HEK293 (cell line): ENCODE results near the gene FRMD4A.
"Not testable (repeated sequence)": the region's sequence is repeated elsewhere in the genome, so short reads cannot be mapped to it uniquely, and the experiment has no call there.

Experiments used
- CTCF ChIA-PET: fragments of 350-600 bp; formaldehyde crosslinking; extraction: SDS; loops from one replicate; lab custom pipeline; 2021; ENCODE audit warnings: antibody characterized with exemption; lab: Yijun Ruan, JAX
- POLR2A ChIA-PET: fragments of 300-600 bp; formaldehyde crosslinking; extraction: SDS; loops from one replicate; lab custom pipeline; 2020; ENCODE audit warnings: antibody characterized with exemption, inconsistent platforms; lab: Yijun Ruan, JAX
- H3K27ac ChIP-seq: fragments of 200-500 bp; sonication (Bioruptor generic); 2 replicates; pipeline ENCODE4 v1.5.1; 2014; ENCODE audit warnings: low read depth, low read length, control low read depth, inconsistent platforms; ENCODE audit errors: extremely low read depth
- H3K36me3 ChIP-seq, 2 experiments: fragments of 200-500 bp in 1 of 2; sonication (Bioruptor generic) in 1 of 2; 1 replicate in 1 of 2; 2 replicates in 1 of 2; pipeline ENCODE4 v1.5.1; 2014 to 2017; ENCODE audit warnings: inconsistent platforms in 2 of 2, low read length in 2 of 2; ENCODE audit not compliant: control insufficient read depth in 2 of 2, insufficient read depth in 1 of 2
- H3K4me1 ChIP-seq: fragments of 200-500 bp; sonication (Bioruptor generic); 2 replicates; pipeline ENCODE4 v1.5.1; 2014; ENCODE audit warnings: mild to moderate bottlenecking, low read length, inconsistent platforms; ENCODE audit not compliant: control insufficient read depth, insufficient read depth
- H3K4me3 ChIP-seq: 2 replicates; pipeline ENCODE4 v1.5.1; 2011; ENCODE audit warnings: low read depth, mild to moderate bottlenecking, control low read depth, low read length, moderate library complexity
- H3K9me3 ChIP-seq: fragments of 200-500 bp; sonication (Bioruptor generic); 2 replicates; pipeline ENCODE4 v1.5.1; 2014; ENCODE audit warnings: low read depth, low read length, inconsistent platforms; ENCODE audit not compliant: control insufficient read depth, insufficient read depth
- GLIS2 ChIP-seq: fragments of 450-650 bp; formaldehyde crosslinking; IDR thresholded peaks from 2 replicates; pipeline ENCODE4 v1.5.1; 2016; ENCODE audit warnings: missing biosample characterization, missing genetic modification characterization
- KLF17 ChIP-seq: fragments of 450-650 bp; formaldehyde crosslinking; IDR thresholded peaks from 2 replicates; pipeline ENCODE4 v1.5.1; 2016; ENCODE audit warnings: missing biosample characterization, missing genetic modification characterization
- ZBTB49 ChIP-seq: fragments of 450-650 bp; formaldehyde crosslinking; IDR thresholded peaks from 2 replicates; pipeline ENCODE4 v1.5.1; 2016; ENCODE audit warnings: missing biosample characterization, missing genetic modification characterization, low read depth
- ZNF157 ChIP-seq: fragments of 450-650 bp; formaldehyde crosslinking; IDR thresholded peaks from 2 replicates; pipeline ENCODE4 v1.5.1; 2016; ENCODE audit warnings: missing biosample characterization, missing genetic modification characterization
- ZNF280C ChIP-seq: fragments of 450-650 bp; formaldehyde crosslinking; IDR thresholded peaks from 2 replicates; pipeline ENCODE4 v1.5.1; 2016; ENCODE audit warnings: missing biosample characterization, missing genetic modification characterization
- ZNF513 ChIP-seq: fragments of 450-650 bp; IDR thresholded peaks from 2 replicates; pipeline ENCODE4 v1.5.1; 2018; ENCODE audit warnings: missing biosample characterization, missing genetic modification characterization
- ZNF830 ChIP-seq: fragments of 450-650 bp; IDR thresholded peaks from 2 replicates; pipeline ENCODE4 v1.5.0; 2018; ENCODE audit warnings: missing biosample characterization, missing genetic modification characterization, low read depth, mild to moderate bottlenecking, moderate library complexity

The FRMD4A gene

GRCh38 chr10:13868528-13869294 lies 462.0 kb downstream of the FRMD4A start (continued):
- TF ChIP-seq ZBTB49 (tag by site-specific recombination): no peak
- TF ChIP-seq, all 188 proteins: peak for 0

- H3K36me3 ChIP-seq: no peaks in the 10 kb centered on the region
- H3K4me3 ChIP-seq: no peak overlapping the region
- CTCF ChIA-PET: interaction anchor here (0.5 kb wide), 1 partner anchor 281 kb away, joined by 3 read pairs; the partner anchor contains the start of gene PRPF18
- TF ChIP-seq GLIS2 (tag by site-specific recombination): no peak
- no peak for TF ChIP-seq ZNF157 (tag by site-specific recombination)
- TF ChIP-seq ZNF513 (tag by site-specific recombination): no peak
- no peak for TF ChIP-seq ZNF830 (tag by site-specific recombination)
- H3K4me1 ChIP-seq: no peaks in the 10 kb centered on the region
- H3K27ac ChIP-seq: no peak overlapping the region
- H3K9me3 ChIP-seq: no peaks in the 10 kb centered on the region
- POLR2A ChIA-PET: no interaction called here
Measured at GRCh38 chr10:13867822-13868221, 462.9 kb downstream of the FRMD4A start.

- CTCF ChIA-PET: interaction anchor here (0.6 kb wide), 1 partner anchor 262 kb away, joined by 4 read pairs; no protein-coding TSS in a partner anchor
- TF ChIP-seq KLF17 (tag by site-specific recombination) (no peak), ZNF280C (tag by site-specific recombination) (no peak), ZNF157 (tag by site-specific recombination) (no peak)
- no peak overlapping the region for H3K27ac ChIP-seq
- no peaks in the 10 kb centered on the region for H3K36me3 ChIP-seq
- H3K9me3 ChIP-seq: no peaks in the 10 kb centered on the region
- H3K4me1 ChIP-seq: no peaks in the 10 kb centered on the region
- no peak overlapping the region for H3K4me3 ChIP-seq
- POLR2A ChIA-PET: no interaction called here
Measured at GRCh38 chr10:13865758-13866491, 464.8 kb downstream of the FRMD4A start.

GRCh38 chr10:13865220-13865619 lies 465.5 kb downstream of the FRMD4A start:
- H3K36me3 ChIP-seq, H3K4me3 ChIP-seq, H3K4me1 ChIP-seq, POLR2A ChIA-PET, H3K9me3 ChIP-seq, H3K27ac ChIP-seq: not testable (repeated sequence)
- CTCF ChIA-PET: interaction anchor here (0.6 kb wide), 1 partner anchor 23 kb away, joined by 3 read pairs; no protein-coding TSS in a partner anchor
